HFF-Myc (cell line): Measurements from ENCODE around the gene PRSS2.

Source experiments
- DNase-seq: peaks from one replicate; pipeline ENCODE4 v3.0.0-alpha.2; 2011; ENCODE audit warnings: low read depth; ENCODE audit errors: extremely low read depth
- H3K4me3 ChIP-seq: replicated peaks from 2 replicates; pipeline ENCODE4 v1.5.1; 2011; ENCODE audit warnings: low read depth, mild to moderate bottlenecking, control low read depth, low read length
- TF ChIP-seq, protein P1 (sequence below): IDR thresholded peaks from 2 replicates; pipeline ENCODE4 v1.5.1; 2012; ENCODE audit warnings: mild to moderate bottlenecking, low read depth, low read length, control low read depth; ENCODE audit errors: missing control alignments

Gene PRSS2

DNA sequence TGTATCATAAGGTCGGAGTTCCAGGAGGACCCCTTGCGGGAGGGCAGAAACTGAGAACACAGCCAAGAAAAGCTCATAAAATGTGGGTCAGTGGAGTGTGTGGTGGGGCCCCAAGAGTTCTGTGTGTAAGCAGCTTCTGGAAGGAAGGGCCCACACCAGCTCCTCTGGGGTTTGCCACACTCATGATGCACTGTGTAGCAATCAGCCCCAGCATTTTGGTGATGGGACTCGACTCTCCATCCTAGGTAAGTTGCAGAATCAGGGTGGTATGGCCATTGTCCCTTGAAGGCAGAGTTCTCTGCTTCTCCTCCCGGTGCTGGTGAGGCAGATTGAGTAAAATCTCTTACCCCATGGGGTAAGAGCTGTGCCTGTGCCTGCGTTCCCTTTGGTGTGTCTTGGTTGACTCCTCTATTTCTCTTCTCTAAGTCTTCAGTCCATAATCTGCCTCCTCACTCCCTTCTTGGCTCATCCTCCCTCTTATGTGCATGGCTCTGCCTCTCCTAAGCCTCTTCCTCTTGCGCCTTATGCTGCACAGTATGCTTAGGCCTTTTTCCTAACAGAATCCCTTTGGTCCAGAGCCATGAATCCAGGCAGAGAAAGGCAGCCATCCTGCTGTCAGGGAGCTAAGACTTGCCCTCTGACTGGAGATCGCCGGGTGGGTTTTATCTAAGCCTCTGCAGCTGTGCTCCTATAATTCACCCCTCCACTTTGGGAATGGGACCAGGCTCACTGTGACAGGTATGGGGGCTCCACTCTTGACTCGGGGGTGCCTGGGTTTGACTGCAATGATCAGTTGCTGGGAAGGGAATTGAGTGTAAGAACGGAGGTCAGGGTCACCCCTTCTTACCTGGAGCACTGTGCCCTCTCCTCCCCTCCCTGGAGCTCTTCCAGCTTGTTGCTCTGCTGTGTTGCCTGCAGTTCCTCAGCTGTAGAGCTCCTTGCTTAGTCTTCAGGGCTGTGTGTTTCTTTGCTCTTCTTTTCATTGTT, 17.8 kb downstream of the PRSS2 start:
- DNase-seq, result no peak
- TF ChIP-seq, protein P1, sequence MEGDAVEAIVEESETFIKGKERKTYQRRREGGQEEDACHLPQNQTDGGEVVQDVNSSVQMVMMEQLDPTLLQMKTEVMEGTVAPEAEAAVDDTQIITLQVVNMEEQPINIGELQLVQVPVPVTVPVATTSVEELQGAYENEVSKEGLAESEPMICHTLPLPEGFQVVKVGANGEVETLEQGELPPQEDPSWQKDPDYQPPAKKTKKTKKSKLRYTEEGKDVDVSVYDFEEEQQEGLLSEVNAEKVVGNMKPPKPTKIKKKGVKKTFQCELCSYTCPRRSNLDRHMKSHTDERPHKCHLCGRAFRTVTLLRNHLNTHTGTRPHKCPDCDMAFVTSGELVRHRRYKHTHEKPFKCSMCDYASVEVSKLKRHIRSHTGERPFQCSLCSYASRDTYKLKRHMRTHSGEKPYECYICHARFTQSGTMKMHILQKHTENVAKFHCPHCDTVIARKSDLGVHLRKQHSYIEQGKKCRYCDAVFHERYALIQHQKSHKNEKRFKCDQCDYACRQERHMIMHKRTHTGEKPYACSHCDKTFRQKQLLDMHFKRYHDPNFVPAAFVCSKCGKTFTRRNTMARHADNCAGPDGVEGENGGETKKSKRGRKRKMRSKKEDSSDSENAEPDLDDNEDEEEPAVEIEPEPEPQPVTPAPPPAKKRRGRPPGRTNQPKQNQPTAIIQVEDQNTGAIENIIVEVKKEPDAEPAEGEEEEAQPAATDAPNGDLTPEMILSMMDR, result no peak
- H3K4me3 ChIP-seq, result no peak overlapping the region

DNA sequence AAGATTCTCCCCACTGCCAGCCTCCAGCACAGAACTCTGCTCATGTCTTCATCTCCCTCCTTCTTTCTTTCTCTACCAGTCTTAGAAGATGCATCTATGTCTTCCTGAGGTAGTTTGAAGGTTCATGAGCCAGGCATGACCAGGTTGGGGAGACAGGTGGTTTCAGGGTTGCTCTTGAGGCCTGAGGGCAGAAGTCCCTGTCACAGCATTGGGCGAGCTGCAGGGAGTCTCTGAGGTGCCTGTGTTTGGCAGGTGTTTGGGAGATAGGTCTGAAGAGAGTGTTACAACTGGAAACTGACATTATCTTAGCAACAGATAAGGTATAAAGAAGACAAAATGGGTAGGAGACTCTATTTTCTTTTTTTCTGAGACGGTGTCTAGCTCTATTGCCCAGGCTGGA, 18.7 kb downstream of the PRSS2 start:
- TF ChIP-seq, protein P1, result no peak

DNA sequence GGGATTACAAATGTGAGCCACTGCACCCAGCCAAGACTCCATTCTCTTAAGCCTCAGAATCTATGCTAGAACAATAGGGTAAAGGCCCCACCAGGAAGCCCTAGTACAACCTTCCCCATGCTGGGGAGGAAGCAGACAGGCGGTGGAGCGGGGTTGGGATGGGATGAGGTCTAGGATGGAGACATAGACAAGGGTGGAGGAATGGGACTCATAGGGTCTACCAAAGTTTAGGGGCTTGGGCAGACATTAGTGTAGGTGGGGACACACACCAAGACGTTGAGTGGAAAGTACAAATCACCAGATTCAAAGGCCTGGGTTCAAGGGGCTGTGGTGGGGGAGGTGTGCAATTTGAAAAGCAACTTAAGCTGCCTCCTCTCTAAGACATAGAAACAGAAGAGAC, 19.3 kb downstream of the PRSS2 start:
- no peak for DNase-seq
- H3K4me3 ChIP-seq, result no peak overlapping the region
- TF ChIP-seq, protein P1, result no peak

More for the DNA sequence above, 18.7 kb downstream of the PRSS2 start:
- no peak overlapping the region for H3K4me3 ChIP-seq
- no peak for DNase-seq

DNA sequence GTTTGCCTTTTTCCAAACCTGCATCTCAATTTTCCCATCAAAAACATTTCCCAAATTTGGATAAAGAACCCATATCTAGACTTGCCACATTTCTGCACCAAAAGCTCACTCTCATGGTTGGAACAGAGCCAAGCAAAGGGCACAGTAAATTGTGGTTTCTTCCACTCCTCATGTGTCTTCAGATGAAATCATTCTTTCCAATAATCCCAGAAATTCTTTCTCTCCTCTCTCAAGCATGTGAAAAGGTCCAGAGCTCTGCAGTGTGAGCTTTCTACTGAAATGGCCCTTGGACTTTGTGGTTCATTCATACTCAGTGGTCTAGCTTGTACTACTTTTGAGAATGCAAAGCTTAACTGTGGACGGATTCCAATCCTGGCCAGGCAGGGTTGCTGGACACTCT, 19.8 kb downstream of the PRSS2 start:
- TF ChIP-seq, protein P1, result no peak
- no peak overlapping the region for H3K4me3 ChIP-seq
- no peak for DNase-seq

DNA sequence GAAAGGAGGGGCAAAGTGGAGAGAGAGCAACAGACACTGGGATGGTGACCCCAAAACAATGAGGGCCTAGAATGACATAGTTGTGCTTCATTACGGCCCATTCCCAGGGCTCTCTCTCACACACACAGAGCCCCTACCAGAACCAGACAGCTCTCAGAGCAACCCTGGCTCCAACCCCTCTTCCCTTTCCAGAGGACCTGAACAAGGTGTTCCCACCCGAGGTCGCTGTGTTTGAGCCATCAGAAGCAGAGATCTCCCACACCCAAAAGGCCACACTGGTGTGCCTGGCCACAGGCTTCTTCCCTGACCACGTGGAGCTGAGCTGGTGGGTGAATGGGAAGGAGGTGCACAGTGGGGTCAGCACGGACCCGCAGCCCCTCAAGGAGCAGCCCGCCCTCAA, 20.7 kb downstream of the PRSS2 start:
- no peak for DNase-seq
- no peak overlapping the region for H3K4me3 ChIP-seq
- TF ChIP-seq, protein P1, result no peak

DNA sequence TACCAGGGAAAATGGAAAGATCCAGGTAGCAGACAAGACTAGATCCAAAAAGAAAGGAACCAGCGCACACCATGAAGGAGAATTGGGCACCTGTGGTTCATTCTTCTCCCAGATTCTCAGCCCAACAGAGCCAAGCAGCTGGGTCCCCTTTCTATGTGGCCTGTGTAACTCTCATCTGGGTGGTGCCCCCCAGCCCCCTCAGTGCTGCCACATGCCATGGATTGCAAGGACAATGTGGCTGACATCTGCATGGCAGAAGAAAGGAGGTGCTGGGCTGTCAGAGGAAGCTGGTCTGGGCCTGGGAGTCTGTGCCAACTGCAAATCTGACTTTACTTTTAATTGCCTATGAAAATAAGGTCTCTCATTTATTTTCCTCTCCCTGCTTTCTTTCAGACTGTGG, 21.4 kb downstream of the PRSS2 start:
- H3K4me3 ChIP-seq, result no peak overlapping the region
- no peak for DNase-seq
- TF ChIP-seq, protein P1, result no peak
